ENCODE data around the gene ARID3A. TPM values are rescaled to one million over a fixed set of nuclear protein-coding genes. Genes with fewer than 3 reads are reported as not detected.

ARID3A gene
- total RNA-seq, 1 donor from 2014 or later = 8.0 TPM

- no peak for DNase-seq (ENCODE audit: low read depth, low spot score)
Observed at GRCh38 chr19:1002600-1002999, 76.8 kb downstream of the ARID3A start.

GRCh38 chr19:1003283-1003682 lies 77.4 kb downstream of the ARID3A start:
- no peak for DNase-seq (ENCODE audit: low read depth, low spot score)

- DNase-seq (ENCODE audit: low read depth, low spot score) = no peak
Observed at GRCh38 chr19:1004204-1004802, 78.5 kb downstream of the ARID3A start.

GRCh38 chr19:1004803-1005664 lies 79.2 kb downstream of the ARID3A start:
- no peak for DNase-seq (ENCODE audit: low read depth, low spot score)

- no peak for DNase-seq (ENCODE audit: low read depth, low spot score)
Observed at GRCh38 chr19:1006711-1007398, 81.0 kb downstream of the ARID3A start.

GRCh38 chr19:1007399-1008251 lies 81.8 kb downstream of the ARID3A start:
- DNase-seq (ENCODE audit: low read depth, low spot score) = no peak

- DNase-seq (ENCODE audit: low read depth, low spot score) = no peak
Observed at GRCh38 chr19:1008268-1009040, 82.6 kb downstream of the ARID3A start.

- DNase-seq (ENCODE audit: low read depth, low spot score) = no peak
Observed at GRCh38 chr19:1009041-1009980, 83.5 kb downstream of the ARID3A start.

GRCh38 chr19:1009981-1010538 lies 84.2 kb downstream of the ARID3A start:
- DNase-seq (ENCODE audit: low read depth, low spot score) = no peak

- DNase-seq (ENCODE audit: low read depth, low spot score) = no peak
Observed at GRCh38 chr19:1010586-1011510, 85.0 kb downstream of the ARID3A start.

- no peak for DNase-seq (ENCODE audit: low read depth, low spot score)
Observed at GRCh38 chr19:1011831-1012333, 86.0 kb downstream of the ARID3A start.

- no peak for DNase-seq (ENCODE audit: low read depth, low spot score)
Observed at GRCh38 chr19:1012334-1012733, 86.5 kb downstream of the ARID3A start.

GRCh38 chr19:1013218-1013617 lies 87.4 kb downstream of the ARID3A start:
- DNase-seq (ENCODE audit: low read depth, low spot score) = no peak

- no peak for DNase-seq (ENCODE audit: low read depth, low spot score)
Observed at GRCh38 chr19:1014161-1015060, 88.6 kb downstream of the ARID3A start.

GRCh38 chr19:1015061-1015781 lies 89.4 kb downstream of the ARID3A start:
- no peak for DNase-seq (ENCODE audit: low read depth, low spot score)

All from pulmonary artery endothelial cell (primary cell).